Measurements from ENCODE around the gene DGCR2.

DNA sequence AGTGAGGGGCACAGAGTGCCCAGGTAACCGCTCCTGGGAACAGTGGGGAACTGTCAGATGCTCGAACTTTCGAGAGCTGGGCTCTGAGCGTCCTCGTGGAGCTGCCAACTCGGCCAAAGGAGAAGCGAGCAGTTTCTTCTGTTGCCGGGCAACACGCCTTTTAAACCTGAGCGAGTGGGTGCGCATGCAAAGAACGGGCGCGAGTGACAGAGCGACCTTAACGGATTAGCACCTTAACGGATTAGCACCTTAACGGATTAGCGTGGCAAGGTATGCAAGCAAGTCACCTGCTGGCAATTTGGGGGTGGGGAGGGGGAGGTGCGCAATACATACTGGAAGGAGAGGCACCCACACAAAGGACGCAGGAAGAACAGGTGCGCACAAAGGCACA, 124.3 kb downstream of the DGCR2 start:
- no peak for TF ChIP-seq FOXA1 (IDR thresholded peaks at IDR 0.05)
- TF ChIP-seq FOXK2 (IDR thresholded peaks at IDR 0.05): no peak
- TF ChIP-seq ELF4 (IDR thresholded peaks at IDR 0.05): no peak
- TF ChIP-seq TARDBP (IDR thresholded peaks at IDR 0.05): no peak

Data from HEK293T (cell line).